Measurements from ENCODE around the gene PDE4B. TPM values are rescaled to one million over a fixed set of nuclear protein-coding genes. Genes with fewer than 3 reads are reported as not detected.

The PDE4B gene
- total RNA-seq, 4 donors from 2014 or later, result 5.5 to 13.6 (median 9.3) TPM

DNA sequence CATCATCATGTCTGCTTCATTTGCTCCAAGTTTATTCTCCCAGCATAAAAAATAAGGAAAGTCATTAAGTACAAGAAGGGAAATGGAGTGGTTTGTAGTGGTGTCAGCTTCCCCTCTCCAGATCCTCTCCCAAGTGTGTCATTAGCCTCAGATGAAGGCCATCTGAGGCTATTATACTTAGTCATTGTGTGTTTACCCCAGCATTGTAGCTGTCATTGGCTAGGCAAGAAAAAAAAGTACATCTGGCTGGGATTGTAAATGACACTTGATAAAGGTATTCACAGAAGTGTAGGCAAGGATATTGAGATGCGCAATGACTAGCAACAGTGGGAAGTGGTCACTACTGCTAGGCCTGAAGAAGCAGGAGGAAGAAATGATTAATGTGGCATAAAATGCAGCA, 424.3 kb downstream of the PDE4B start:
- 93 to 94% methylated on average over 1 of the region's 1 CpG for WGBS, 2 donors
- H3K4me3 ChIP-seq (ENCODE audit: low read depth, poor library complexity, severe bottlenecking), result no peak overlapping the region
- DNase-seq (ENCODE audit: low spot score in 2 of 2), result no peak
- intact Hi-C loops (cut with DNase I; ENCODE audit: low total_unique reads), result no loop called here
- TF ChIP-seq CTCF (IDR thresholded peaks at IDR 0.05), result no peak

- intact Hi-C loops (cut with DNase I; ENCODE audit: low total_unique reads), result no loop called here
- no peak for TF ChIP-seq POLR2A (IDR thresholded peaks at IDR 0.05)
- no peak for TF ChIP-seq CTCF (IDR thresholded peaks at IDR 0.05)
- 91 to 95% methylated on average over 2 of the region's 2 CpGs for WGBS, 2 donors
- H3K4me3 ChIP-seq (ENCODE audit: low read depth, poor library complexity, severe bottlenecking), result no peak overlapping the region
- no peak for DNase-seq (ENCODE audit: low spot score in 2 of 2)
Measured at GRCh38 chr1:66217561-66217960, 424.9 kb downstream of the PDE4B start.

DNA sequence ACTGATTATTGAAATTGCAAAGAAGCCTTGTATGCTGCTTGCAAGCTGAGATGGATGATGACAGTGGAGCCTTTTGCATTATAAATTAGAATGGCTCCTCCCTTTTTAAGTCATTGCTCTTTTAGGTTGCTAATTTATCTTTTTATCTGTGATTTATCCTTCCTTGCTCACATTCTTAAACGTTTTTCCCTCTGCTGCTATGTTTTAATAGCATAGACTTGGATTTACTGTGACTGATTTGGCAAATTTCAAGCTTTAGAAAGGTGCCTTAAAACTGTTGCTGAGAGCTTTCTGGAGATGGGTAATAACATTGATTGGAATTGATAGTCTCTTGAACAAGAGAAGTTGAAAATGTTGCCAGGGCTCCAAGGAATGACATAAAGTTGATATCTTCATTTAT, 427.8 kb downstream of the PDE4B start:
- H3K4me3 ChIP-seq (ENCODE audit: low read depth, poor library complexity, severe bottlenecking), result no peak overlapping the region
- TF ChIP-seq CTCF (IDR thresholded peaks at IDR 0.05) (no peak), POLR2A (IDR thresholded peaks at IDR 0.05) (no peak)
- WGBS, 2 donors, result 5 to 14% methylated on average over 1 of the region's 1 CpG
- no peak for DNase-seq (ENCODE audit: low spot score in 2 of 2)
- intact Hi-C loops (cut with DNase I; ENCODE audit: low total_unique reads), result no loop called here

DNA sequence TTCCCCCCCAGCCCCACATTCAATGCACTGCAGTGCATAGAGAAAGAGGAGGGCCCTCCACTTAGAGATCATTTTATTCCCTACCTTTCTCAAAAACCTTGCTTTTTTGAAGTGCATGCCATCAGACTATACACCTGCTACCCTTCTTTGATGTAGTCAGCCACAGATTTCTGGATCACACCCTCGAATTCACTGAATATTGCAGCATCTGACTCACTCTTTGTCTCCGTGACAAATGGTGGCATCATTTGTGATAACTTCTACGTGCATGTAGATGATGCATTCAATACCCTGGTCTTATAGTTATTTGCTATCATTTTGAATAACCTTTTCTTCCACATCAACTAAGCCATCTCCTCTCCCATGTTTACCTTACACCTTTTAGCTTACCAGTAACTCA, 431.0 kb downstream of the PDE4B start:
- TF ChIP-seq POLR2A (IDR thresholded peaks at IDR 0.05) (no peak), CTCF (IDR thresholded peaks at IDR 0.05) (no peak)
- WGBS, 2 donors, result 80 to 88% methylated on average over 3 of the region's 3 CpGs
- intact Hi-C loops (cut with DNase I; ENCODE audit: low total_unique reads), result no loop called here
- no peak for DNase-seq (ENCODE audit: low spot score in 2 of 2)
- no peak overlapping the region for H3K4me3 ChIP-seq (ENCODE audit: low read depth, poor library complexity, severe bottlenecking)

- DNase-seq (ENCODE audit: low spot score in 2 of 2), result no peak
- intact Hi-C loops (cut with DNase I; ENCODE audit: low total_unique reads), result no loop called here
- no peak overlapping the region for H3K4me3 ChIP-seq (ENCODE audit: low read depth, poor library complexity, severe bottlenecking)
- WGBS, 2 donors, result 73 to 77% methylated on average over 4 of the region's 4 CpGs
- TF ChIP-seq CTCF (IDR thresholded peaks at IDR 0.05) (no peak), POLR2A (IDR thresholded peaks at IDR 0.05) (no peak)
Measured at GRCh38 chr1:66226985-66227384, 434.3 kb downstream of the PDE4B start.

- 62 to 87% methylated on average over 2 of the region's 2 CpGs for WGBS, 2 donors
Measured at GRCh38 chr1:66227966-66228365, 435.3 kb downstream of the PDE4B start.

More at GRCh38 chr1:66227966-66228365, 435.3 kb downstream of the PDE4B start:
- no peak overlapping the region for H3K4me3 ChIP-seq (ENCODE audit: low read depth, poor library complexity, severe bottlenecking)
- TF ChIP-seq POLR2A (IDR thresholded peaks at IDR 0.05), result no peak
- no peak for TF ChIP-seq CTCF (IDR thresholded peaks at IDR 0.05)
- DNase-seq (ENCODE audit: low spot score in 2 of 2), result no peak
- intact Hi-C loops (cut with DNase I; ENCODE audit: low total_unique reads), result no loop called here

Data from lower leg skin (tissue), 4 donors.